Activated T-helper 17 cell treated with anti-CD3 and anti-CD28 coated beads, Interleukin-2, amount 50 U/mL, for 72 hours (primary cell): Measurements from ENCODE around the gene RSAD2. TPM values are rescaled to one million over a fixed set of nuclear protein-coding genes. Genes with fewer than 3 reads are reported as not detected.

Experiments
- ATAC-seq: fragments of 150-1000 bp; cut with Tn5 transposase; replicated peaks from 2 replicates; pipeline ENCODE4 v1.10.0; 2021; ENCODE audit warnings: mild to moderate bottlenecking, moderate library complexity
- H3K27ac Mint-ChIP-seq: one replicate; pipeline ENCODE4 v1.8.0; 2022; ENCODE audit warnings: mixed read lengths
- H3K27me3 Mint-ChIP-seq: one replicate; pipeline ENCODE4 v1.8.0; 2022; ENCODE audit warnings: mixed read lengths
- H3K36me3 Mint-ChIP-seq: one replicate; pipeline ENCODE4 v1.8.0; 2022; ENCODE audit warnings: low read depth, mild to moderate bottlenecking, mixed read lengths
- H3K4me1 Mint-ChIP-seq: one replicate; pipeline ENCODE4 v1.8.0; 2022; ENCODE audit warnings: mixed read lengths
- H3K4me3 Mint-ChIP-seq: one replicate; pipeline ENCODE4 v1.8.0; 2022; ENCODE audit warnings: mild to moderate bottlenecking, mixed read lengths
- H3K9me3 Mint-ChIP-seq: one replicate; pipeline ENCODE4 v1.8.0; 2022; ENCODE audit warnings: mixed read lengths
- total RNA-seq, 2 donors: library from RNA; stranded (reverse); gene quantifications; one replicate each; pipeline ENCODE4 v1.2.3, GENCODE V29; 2022

The RSAD2 gene
- total RNA-seq, 2 donors from 2014 or later = 2.8 to 4.5 TPM

DNA sequence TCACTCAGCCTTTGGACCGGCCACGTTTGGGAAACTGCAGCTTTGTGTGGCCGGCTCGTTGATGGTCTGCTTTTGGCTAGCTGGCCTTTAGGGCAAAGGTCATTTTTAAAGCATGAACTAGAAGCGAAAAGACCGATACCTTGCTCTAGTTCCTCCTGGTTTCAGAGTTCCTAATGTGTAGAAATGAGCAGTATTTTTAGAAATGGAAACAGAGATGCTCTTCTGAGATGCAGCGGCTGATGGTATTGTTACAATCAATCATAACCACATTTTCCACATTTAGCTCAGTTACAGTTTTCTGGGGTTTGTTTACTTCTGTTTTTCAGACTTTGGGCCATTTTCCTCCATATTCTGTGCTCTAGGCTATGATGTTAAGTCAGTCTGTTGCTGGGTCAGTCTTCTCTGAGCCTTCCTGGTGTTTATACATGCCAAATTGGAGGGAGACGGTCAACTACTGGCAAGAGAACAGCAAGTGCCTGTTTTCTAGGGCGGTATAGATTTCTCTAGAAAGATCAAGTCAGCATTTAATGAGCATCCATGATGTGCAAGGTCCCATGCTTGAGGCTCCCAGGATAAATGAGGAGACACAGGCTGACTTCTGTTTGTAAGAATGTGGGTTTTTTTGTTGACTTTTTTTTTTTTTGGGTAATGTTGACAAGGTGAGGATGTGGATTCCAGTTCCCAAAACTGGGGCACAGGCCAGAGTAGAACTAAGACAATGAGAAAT is 67.7 kb downstream of the RSAD2 start:
- ATAC-seq = peak; percentile 58
- Mint-ChIP-seq H3K4me1 (peaks cover 28% of the 10 kb centered on the region), H3K4me3 (peak overlapping the region; percentile 43), H3K27me3 (no peaks in the 10 kb centered on the region), H3K27ac (peak overlapping the region; percentile 83), H3K9me3 (no peaks in the 10 kb centered on the region), H3K36me3 (peaks cover 64% of the 10 kb centered on the region)

- Mint-ChIP-seq H3K9me3 (no peaks in the 10 kb centered on the region), H3K36me3 (peaks cover 62% of the 10 kb centered on the region), H3K27me3 (no peaks in the 10 kb centered on the region), H3K27ac (peak overlapping the region; percentile 83), H3K4me1 (peaks cover 28% of the 10 kb centered on the region), H3K4me3 (peak overlapping the region; percentile 43)
- ATAC-seq = no peak
Observed at GRCh38 chr2:6945821-6946220, 68.2 kb downstream of the RSAD2 start.

DNA sequence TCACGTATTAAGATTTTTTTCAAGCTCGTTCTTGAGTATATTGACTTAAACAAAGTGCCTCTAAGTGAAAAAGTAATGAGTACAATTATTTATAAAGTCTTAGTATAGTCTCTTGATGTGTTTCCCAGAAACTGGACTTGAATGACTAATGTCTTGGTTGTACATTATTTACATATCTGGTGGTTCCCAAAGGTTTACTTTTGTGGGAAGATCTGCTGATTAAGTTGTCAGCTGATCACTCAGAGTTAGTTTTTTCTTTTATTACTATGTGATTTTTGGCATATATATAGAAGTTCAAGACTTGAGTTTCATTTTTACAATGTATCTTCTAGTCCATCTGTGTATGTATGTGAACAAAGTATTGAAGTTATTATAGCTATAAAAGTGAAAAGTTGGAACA is 69.1 kb downstream of the RSAD2 start:
- ATAC-seq = peak; percentile 78

More for the DNA sequence above, 69.1 kb downstream of the RSAD2 start:
- Mint-ChIP-seq H3K4me1 (peaks cover 28% of the 10 kb centered on the region), H3K4me3 (no peak overlapping the region), H3K36me3 (peaks cover 53% of the 10 kb centered on the region), H3K9me3 (no peaks in the 10 kb centered on the region), H3K27me3 (no peaks in the 10 kb centered on the region), H3K27ac (no peak overlapping the region)

Other genes starting within 250 kb of the RSAD2 start
- 1 to 10 TPM; 2.0 to 2.6 TPM for gene CMPK2, start 11.9 kb upstream of the RSAD2 start, total RNA-seq
- gene RNF144A, start 39.6 kb downstream of the RSAD2 start, total RNA-seq = 10 to 100 TPM; 13.6 to 29.2 TPM